ENCODE results near the gene PPP2CA. TPM values are rescaled to one million over a fixed set of nuclear protein-coding genes. Genes with fewer than 3 reads are reported as not detected.
A peak's percentile ranks its signal among the peaks of the same experiment; 100 is the strongest.

Gene PPP2CA
- total RNA-seq, 4 donors from 2014 or later = 129 to 306 (median 215) TPM

GRCh38 chr5:134242146-134242545 lies 16.3 kb upstream of the PPP2CA start:
- no peak for DNase-seq

GRCh38 chr5:134240421-134240962 lies 14.6 kb upstream of the PPP2CA start:
- 12% methylated on average over 7 of the region's 7 CpGs for WGBS, 2 donors
- TF ChIP-seq POLR2A (IDR thresholded peaks at IDR 0.05) (no peak), CTCF (IDR thresholded peaks at IDR 0.05) (no peak)
- Histone ChIP-seq H3K4me1 (peaks cover 3 to 27% (median 12%) of the 10 kb centered on the region in 3 donors), H3K27ac (peak overlapping the region; percentile 13 to 69 (median 64)), H3K36me3 (no peaks in the 10 kb centered on the region), H3K4me3 (no peak overlapping the region), H3K9me3 (no peaks in the 10 kb centered on the region), H3K27me3 (no peaks in the 10 kb centered on the region)
- no peak for DNase-seq
- intact Hi-C loops (cut with DNase I) = no loop called here

More at GRCh38 chr5:134242146-134242545, 16.3 kb upstream of the PPP2CA start:
- 69 to 78% methylated on average over 5 of the region's 5 CpGs for WGBS, 2 donors
- TF ChIP-seq CTCF (IDR thresholded peaks at IDR 0.05) (no peak), POLR2A (IDR thresholded peaks at IDR 0.05) (no peak)
- Histone ChIP-seq H3K9me3 (no peaks in the 10 kb centered on the region), H3K27me3 (no peaks in the 10 kb centered on the region), H3K4me3 (no peak overlapping the region), H3K27ac (no peak overlapping the region), H3K4me1 (peaks cover 3 to 38% (median 13%) of the 10 kb centered on the region in 3 donors), H3K36me3 (no peaks in the 10 kb centered on the region)
- intact Hi-C loops (cut with DNase I) = no loop called here

- TF ChIP-seq CTCF (IDR thresholded peaks at IDR 0.05) = no peak
- no peak for TF ChIP-seq POLR2A (IDR thresholded peaks at IDR 0.05)
- H3K36me3 ChIP-seq = no peaks in the 10 kb centered on the region
- H3K4me1 ChIP-seq = peaks cover 0 to 16% (median 6%) of the 10 kb centered on the region in 3 donors
- no peak overlapping the region for H3K4me3 ChIP-seq
- intact Hi-C loops (cut with DNase I) = no loop called here
- H3K27ac ChIP-seq = no peak overlapping the region
- H3K9me3 ChIP-seq = no peaks in the 10 kb centered on the region
- WGBS, 2 donors = 87 to 88% methylated on average over 6 of the region's 6 CpGs
- DNase-seq = no peak
- no peaks in the 10 kb centered on the region for H3K27me3 ChIP-seq
Observed at GRCh38 chr5:134236820-134237219, 10.9 kb upstream of the PPP2CA start.

- 59 to 67% methylated on average over 1 to 2 of the region's 2 CpGs for WGBS, 2 donors
- no peak for TF ChIP-seq POLR2A (IDR thresholded peaks at IDR 0.05)
- TF ChIP-seq CTCF (IDR thresholded peaks at IDR 0.05) = no peak
- Histone ChIP-seq H3K27me3 (no peaks in the 10 kb centered on the region), H3K36me3 (no peaks in the 10 kb centered on the region), H3K4me1 (peaks cover 0 to 16% (median 6%) of the 10 kb centered on the region in 3 donors), H3K4me3 (no peak overlapping the region), H3K9me3 (no peaks in the 10 kb centered on the region), H3K27ac (no peak overlapping the region)
- intact Hi-C loops (cut with DNase I) = no loop called here
- DNase-seq = no peak
Observed at GRCh38 chr5:134236318-134236717, 10.4 kb upstream of the PPP2CA start.

- H3K9me3 ChIP-seq = no peaks in the 10 kb centered on the region
- DNase-seq = no peak
- no peak overlapping the region for H3K4me3 ChIP-seq
- H3K4me1 ChIP-seq = peaks cover 6 to 29% (median 10%) of the 10 kb centered on the region in 3 donors
- H3K27ac ChIP-seq = no peak overlapping the region
- no peak for TF ChIP-seq CTCF (IDR thresholded peaks at IDR 0.05)
- no peak for TF ChIP-seq POLR2A (IDR thresholded peaks at IDR 0.05)
- no peaks in the 10 kb centered on the region for H3K36me3 ChIP-seq
- intact Hi-C loops (cut with DNase I) = no loop called here
- no peaks in the 10 kb centered on the region for H3K27me3 ChIP-seq
Observed at GRCh38 chr5:134228624-134229023, 2.8 kb upstream of the PPP2CA start.

All from esophagus squamous epithelium (tissue), 5 donors.